B cell (primary cell): ENCODE results near the gene CLOCK.

Experiments used
- CTCF ChIP-seq: fragments of 200-600 bp; IDR thresholded peaks from one replicate; pipeline ENCODE4 v1.8.0; 2022; ENCODE audit warnings: antibody characterized with exemption, mild to moderate bottlenecking
- EZH2 ChIP-seq: IDR thresholded peaks from 2 replicates; pipeline ENCODE4 v1.6.1; 2012; ENCODE audit warnings: borderline replicate concordance, low read depth, mild to moderate bottlenecking, moderate library complexity, low read length; ENCODE audit not compliant: insufficient read depth, poor library complexity, severe bottlenecking

GRCh38 chr4:55440786-55441185, 105.9 kb downstream of the CLOCK start:
- TF ChIP-seq CTCF (no peak), EZH2 (no peak)
